PFSK-1 (cell line): ENCODE data around the gene APOC4.

ENCODE experiments used
- FOXP2 ChIP-seq: optimal IDR thresholded peaks from 2 replicates; pipeline ENCODE3; 2011; ENCODE audit warnings: borderline replicate concordance, control low read depth, inconsistent platforms; ENCODE audit not compliant: insufficient read depth; ENCODE audit errors: extremely low read length, extremely low read depth
- POLR2AphosphoS5 ChIP-seq: IDR thresholded peaks from 2 replicates; pipeline ENCODE4 v1.6.1; 2012; ENCODE audit warnings: low read depth, mild to moderate bottlenecking, control low read depth, low read length, moderate library complexity
- REST ChIP-seq, 2 experiments: IDR thresholded peaks; 2 replicates each; pipeline versions ENCODE4 v1.6.1 to v1.8.0; 2011 to 2012; ENCODE audit warnings: low read depth in 2 of 2, low read length in 2 of 2, control low read depth in 1 of 2, inconsistent platforms in 1 of 2, mild to moderate bottlenecking in 1 of 2, moderate library complexity in 1 of 2; ENCODE audit not compliant: insufficient read depth in 1 of 2
- SIN3A ChIP-seq: IDR thresholded peaks from 2 replicates; pipeline ENCODE4 v1.6.1; 2012; ENCODE audit warnings: mild to moderate bottlenecking, low read length, moderate library complexity, borderline replicate concordance; ENCODE audit not compliant: insufficient read depth
- TAF1 ChIP-seq: IDR thresholded peaks from 2 replicates; pipeline ENCODE4 v1.6.1; 2012; ENCODE audit warnings: low read length, control low read depth, borderline replicate concordance; ENCODE audit not compliant: insufficient read depth

Gene APOC4

DNA sequence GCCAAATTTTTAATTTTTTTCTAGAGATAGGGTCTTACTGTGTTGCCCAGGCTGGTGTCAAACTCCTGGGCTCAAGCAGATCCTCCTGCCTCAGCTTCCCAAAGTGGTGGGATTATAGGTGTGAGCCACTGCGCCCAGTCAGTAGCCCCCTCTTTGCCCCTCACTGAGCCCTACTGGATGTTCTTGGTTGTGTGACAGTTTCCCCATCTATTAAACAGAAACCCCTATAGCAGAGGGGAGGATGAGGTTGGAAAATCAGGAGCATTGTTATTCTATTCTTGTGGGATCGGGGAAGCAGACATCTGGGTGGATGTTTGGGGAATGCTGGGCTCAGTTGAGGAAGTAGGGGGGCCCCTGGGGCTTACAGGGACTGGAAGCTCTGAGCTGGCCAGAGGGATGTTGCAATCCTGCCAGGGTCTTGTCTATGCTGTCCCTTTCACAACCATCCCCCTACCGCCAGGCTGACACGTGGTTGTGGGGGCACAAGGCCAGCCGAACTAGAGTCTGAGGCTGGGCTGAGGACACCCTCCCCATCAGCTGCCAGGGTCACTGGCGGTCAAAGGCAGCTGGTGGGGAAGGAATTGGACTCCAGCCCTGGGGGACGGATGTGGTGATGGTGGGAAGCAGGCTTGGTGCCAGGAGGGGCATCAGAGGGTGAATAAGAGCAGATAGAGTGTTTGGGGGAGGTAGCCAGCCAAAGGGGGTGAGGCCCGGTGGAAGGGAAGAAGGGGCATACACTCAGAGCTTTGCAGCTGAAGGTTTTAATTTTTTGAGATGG is 16.7 kb upstream of the APOC4 start:
- no peak for TF ChIP-seq REST (IDR thresholded peaks at IDR 0.05; ENCODE audit: insufficient read depth in 1 of 2, low read depth in 2 of 2, low read length in 2 of 2)
- TF ChIP-seq TAF1: no peak
- no peak for TF ChIP-seq POLR2AphosphoS5
- no peak for TF ChIP-seq FOXP2
- TF ChIP-seq SIN3A: no peak

- TF ChIP-seq TAF1 (no peak), POLR2AphosphoS5 (no peak), REST (IDR thresholded peaks at IDR 0.05; ENCODE audit: insufficient read depth in 1 of 2, low read depth in 2 of 2, low read length in 2 of 2) (no peak), FOXP2 (no peak), SIN3A (no peak)
Observed at GRCh38 chr19:44927746-44928145, 14.3 kb upstream of the APOC4 start.

DNA sequence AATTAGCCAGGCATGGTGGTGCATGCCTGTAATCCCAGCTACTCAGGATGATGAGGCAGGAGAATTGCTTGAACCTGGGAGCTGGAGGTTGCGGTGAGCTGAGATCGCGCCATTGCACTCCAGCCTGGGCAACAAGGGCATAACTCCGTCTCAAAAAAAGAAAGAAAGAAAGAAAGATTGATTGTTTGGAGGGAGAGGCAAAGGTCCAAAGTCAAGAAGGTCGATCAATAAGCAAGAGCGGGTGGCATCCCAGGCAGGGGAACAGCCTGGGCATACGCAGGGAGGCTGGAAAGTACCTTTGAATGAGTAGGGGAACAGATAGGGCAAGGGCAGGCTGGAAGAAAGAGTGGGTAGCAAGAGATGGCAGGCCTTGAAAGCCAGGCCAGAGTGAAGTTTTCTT is 11.9 kb upstream of the APOC4 start:
- TF ChIP-seq FOXP2 (no peak), TAF1 (no peak), POLR2AphosphoS5 (no peak), REST (IDR thresholded peaks at IDR 0.05; ENCODE audit: insufficient read depth in 1 of 2, low read depth in 2 of 2, low read length in 2 of 2) (no peak), SIN3A (no peak)

DNA sequence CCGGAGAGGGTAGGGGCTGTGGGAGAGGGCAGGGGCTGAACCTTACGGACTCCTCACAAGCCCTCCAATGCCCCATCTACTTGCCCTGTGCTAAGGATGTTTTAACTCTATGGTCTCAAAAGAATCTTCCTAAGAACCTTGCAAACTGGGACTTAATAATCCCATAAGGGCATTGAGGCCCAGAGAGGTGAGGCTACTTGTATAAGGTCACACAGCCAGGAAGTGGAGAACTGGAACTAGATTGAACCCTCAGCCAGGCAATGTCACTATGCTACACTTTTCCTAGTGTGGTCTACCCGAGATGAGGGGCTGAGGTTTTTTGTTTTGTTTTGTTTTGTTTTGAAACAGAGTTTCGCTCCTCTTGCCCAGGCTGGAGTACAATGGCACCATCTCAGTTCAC is 10.5 kb upstream of the APOC4 start:
- no peak for TF ChIP-seq FOXP2

GRCh38 chr19:44939668-44940067 is 2.4 kb upstream of the APOC4 start:
- TF ChIP-seq TAF1 (no peak), POLR2AphosphoS5 (no peak), SIN3A (no peak)

DNA sequence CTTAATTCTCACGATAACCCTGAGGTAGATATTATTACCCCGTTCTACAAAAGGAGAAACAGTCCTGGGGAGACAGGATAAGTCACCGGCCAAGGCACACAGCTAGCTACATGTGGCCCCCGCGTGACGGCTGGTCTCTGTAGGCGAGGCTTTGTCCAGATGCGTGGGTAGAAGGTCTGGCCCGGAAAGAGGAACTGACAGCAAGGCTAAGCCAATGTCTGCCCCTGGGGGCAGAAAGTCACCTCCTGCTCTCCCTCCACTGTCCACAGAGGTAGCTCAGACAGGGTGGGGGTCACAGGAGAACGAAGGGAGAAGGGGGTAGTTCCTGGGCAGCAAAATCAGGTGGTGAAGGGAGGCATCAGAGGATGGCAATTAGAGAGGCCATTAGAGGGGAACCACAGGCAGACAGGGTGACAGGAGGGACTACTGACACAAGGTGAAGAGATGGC is 1.8 kb downstream of the APOC4 start:
- no peak for TF ChIP-seq FOXP2
- no peak for TF ChIP-seq REST (IDR thresholded peaks at IDR 0.05; ENCODE audit: insufficient read depth in 1 of 2, low read depth in 2 of 2, low read length in 2 of 2)
- no peak for TF ChIP-seq POLR2AphosphoS5
- TF ChIP-seq TAF1: no peak
- TF ChIP-seq SIN3A: no peak
